PC-9 (cell line): ENCODE results near the gene TTLL3. TPM values are rescaled to one million over a fixed set of nuclear protein-coding genes. Genes with fewer than 3 reads are reported as not detected.

Source experiments
- BruUV-seq: library from RNA; stranded (reverse); fragments of 400-500 nt; replicated peaks from 2 replicates; lab custom pipeline; 2021; lab: Mats Ljungman, UMichigan
- CTCF ChIA-PET: fragments of 300-600 bp; sonication (Branson Sonifier 250); formaldehyde crosslinking; loops from one replicate; lab custom pipeline; 2022; ENCODE audit warnings: antibody characterized with exemption; lab: Charles Lee
- POLR2A ChIA-PET: fragments of 300-600 bp; sonication (Branson Sonifier 250); formaldehyde crosslinking; loops from one replicate; lab custom pipeline; 2022; ENCODE audit warnings: antibody characterized with exemption; ENCODE audit not compliant: unreplicated experiment; lab: Charles Lee
- DNase-seq, 2 experiments: peaks; one replicate each; pipeline versions ENCODE4 v3.0.0 to v3.0.0-alpha.2; 2015 to 2022; ENCODE audit warnings: mixed read lengths in 1 of 2
- H2AFZ ChIP-seq: fragments of 200-600 bp; sonication (generic); 2 replicates; pipeline ENCODE4 v1.8.1; 2017; ENCODE audit warnings: antibody characterized with exemption
- H3F3A ChIP-seq: fragments of 200-600 bp; sonication (generic); 2 replicates; pipeline ENCODE4 v1.8.1; 2017; ENCODE audit warnings: antibody characterized with exemption, mild to moderate bottlenecking, low read depth; ENCODE audit not compliant: insufficient read depth
- H3K27ac ChIP-seq: fragments of 200-600 bp; sonication (generic); 2 replicates; pipeline ENCODE4 v1.6.1; 2016; ENCODE audit warnings: mixed run types
- H3K27me3 ChIP-seq: fragments of 200-600 bp; sonication (generic); 2 replicates; pipeline ENCODE4 v1.6.1; 2016; ENCODE audit warnings: low read depth, mixed run types; ENCODE audit not compliant: insufficient read depth
- H3K36me3 ChIP-seq: fragments of 200-600 bp; sonication (generic); 2 replicates; pipeline ENCODE4 v1.6.1; 2016; ENCODE audit warnings: low read depth, mixed run types
- H3K4me1 ChIP-seq: fragments of 200-600 bp; sonication (generic); replicated peaks from 2 replicates; pipeline ENCODE4 v1.6.1; 2016; ENCODE audit warnings: mixed run types; ENCODE audit not compliant: insufficient read depth
- H3K4me2 ChIP-seq: fragments of 200-600 bp; sonication (generic); 2 replicates; pipeline ENCODE4 v1.6.1; 2017; ENCODE audit warnings: mixed run types
- H3K4me3 ChIP-seq: fragments of 200-600 bp; sonication (generic); 2 replicates; pipeline ENCODE4 v1.6.1; 2016; ENCODE audit warnings: mixed run types
- H3K79me2 ChIP-seq: fragments of 200-600 bp; sonication (generic); 2 replicates; pipeline ENCODE4 v1.6.1; 2017; ENCODE audit warnings: low read depth, mixed run types
- H3K9me2 ChIP-seq: fragments of 200-600 bp; sonication (generic); 2 replicates; pipeline ENCODE4 v1.8.1; 2017; ENCODE audit warnings: mild to moderate bottlenecking; ENCODE audit not compliant: insufficient read depth
- H3K9me3 ChIP-seq: fragments of 200-600 bp; sonication (generic); 2 replicates; pipeline ENCODE4 v1.8.1; 2016; ENCODE audit warnings: low read depth; ENCODE audit not compliant: insufficient read depth
- H4K20me1 ChIP-seq: fragments of 200-600 bp; sonication (generic); 2 replicates; pipeline ENCODE4 v1.8.1; 2017; ENCODE audit not compliant: insufficient read depth
- CTCF ChIP-seq: fragments of 200-600 bp; sonication (generic); conservative IDR thresholded peaks from 2 replicates; pipeline ENCODE4 v1.6.1; 2017; ENCODE audit warnings: mixed run types, antibody characterized with exemption, mild to moderate bottlenecking, moderate library complexity
- EZH2 ChIP-seq: fragments of 200-600 bp; sonication (generic); IDR thresholded peaks from 2 replicates; pipeline ENCODE4 v1.8.0; 2017; ENCODE audit warnings: antibody characterized with exemption, low read depth
- intact Hi-C: fragments of 100-400 bp; cut with micrococcal nuclease; formaldehyde crosslinking; loops from one replicate; pipeline ENCODE4 v1.10.0; 2022; ENCODE audit not compliant: unreplicated experiment
- total RNA-seq: library from RNA; stranded (reverse); gene quantifications from 2 replicates; pipeline ENCODE4 v1.2.3, GENCODE V29; 2021

TTLL3 gene
- total RNA-seq, 1 experiment from 2014 or later, result 21.7 TPM

GRCh38 chr3:9884555-9885165 lies 74.6 kb downstream of the TTLL3 start:
- peak overlapping the region; percentile 93 for H3K27ac ChIP-seq
- CTCF ChIA-PET, result interaction anchor here (0.6 kb wide), 1 partner anchor 10 kb away, joined by 8 read pairs; no protein-coding TSS in a partner anchor
- H3K27me3 ChIP-seq, result no peaks in the 10 kb centered on the region
- no peaks in the 10 kb centered on the region for H3K9me3 ChIP-seq
- H3K4me1 ChIP-seq, result peaks cover 29% of the 10 kb centered on the region
- BruUV-seq, result TSS peak; percentile 99
- H2AFZ ChIP-seq, result no peak overlapping the region
- H4K20me1 ChIP-seq, result no peaks in the 10 kb centered on the region
- TF ChIP-seq CTCF, result no peak
- no peak for TF ChIP-seq EZH2
- H3K9me2 ChIP-seq, result no peaks in the 10 kb centered on the region
- no peak overlapping the region for H3K4me3 ChIP-seq
- H3K79me2 ChIP-seq, result no peaks in the 10 kb centered on the region
- no peaks in the 10 kb centered on the region for H3K36me3 ChIP-seq
- H3F3A ChIP-seq, result peaks cover 28% of the 10 kb centered on the region
- POLR2A ChIA-PET, result interaction anchor here (0.6 to 0.7 kb wide), 2 partner anchors 81 to 92 kb away, joined by 3 to 4 read pairs; partner anchors contain the start of gene ARPC4
- intact Hi-C loops, result loop anchor here (2.0 kb wide), 1 partner anchor 40 kb away; the partner anchor contains the start of gene RPUSD3
- peak; percentile 62 to 88 for DNase-seq
- peak overlapping the region; percentile 73 for H3K4me2 ChIP-seq

Other genes starting within 250 kb of the TTLL3 start
- gene MTMR14, start 160.8 kb upstream of the TTLL3 start, total RNA-seq, result 39.4 and 42.1 TPM in 2 replicates
- gene CPNE9, start 106.4 kb upstream of the TTLL3 start, total RNA-seq, result not detected in 2 replicates
- 15.9 and 18.3 TPM in 2 replicates for gene BRPF1, start 78.5 kb upstream of the TTLL3 start, total RNA-seq
- gene OGG1, start 60.3 kb upstream of the TTLL3 start, total RNA-seq, result 22.1 and 24.3 TPM in 2 replicates
- gene CAMK1, start 40.3 kb upstream of the TTLL3 start, total RNA-seq, result 2.0 and 3.1 TPM in 2 replicates
- gene TADA3, start 17.8 kb upstream of the TTLL3 start, total RNA-seq, result 72.4 and 99.1 TPM in 2 replicates
- gene ARPC4, start 17.2 kb upstream of the TTLL3 start, total RNA-seq, result 114 and 127 TPM in 2 replicates
- 53.2 and 57.7 TPM in 2 replicates for gene RPUSD3, start 33.7 kb downstream of the TTLL3 start, total RNA-seq
- gene CIDEC, start 70.0 kb downstream of the TTLL3 start, total RNA-seq, result 0.37 TPM in 1 of 2 replicates, not detected in the other
- 46.7 and 52.4 TPM in 2 replicates for gene JAGN1, start 80.3 kb downstream of the TTLL3 start, total RNA-seq
- gene IL17RE, start 92.6 kb downstream of the TTLL3 start, total RNA-seq, result 22.7 and 23.8 TPM in 2 replicates
- 45.0 and 54.6 TPM in 2 replicates for gene IL17RC, start 106.8 kb downstream of the TTLL3 start, total RNA-seq
- 30.7 TPM in 2 replicates for gene CRELD1, start 123.6 kb downstream of the TTLL3 start, total RNA-seq
- gene PRRT3, start 142.1 kb downstream of the TTLL3 start, total RNA-seq, result 0.90 and 0.93 TPM in 2 replicates
- 36.1 and 57.5 TPM in 2 replicates for gene EMC3, start 176.6 kb downstream of the TTLL3 start, total RNA-seq
- gene FANCD2, start 216.2 kb downstream of the TTLL3 start, total RNA-seq, result 35.7 and 52.2 TPM in 2 replicates